Measurements from ENCODE around the gene PIK3C2A.

PIK3C2A gene

DNA sequence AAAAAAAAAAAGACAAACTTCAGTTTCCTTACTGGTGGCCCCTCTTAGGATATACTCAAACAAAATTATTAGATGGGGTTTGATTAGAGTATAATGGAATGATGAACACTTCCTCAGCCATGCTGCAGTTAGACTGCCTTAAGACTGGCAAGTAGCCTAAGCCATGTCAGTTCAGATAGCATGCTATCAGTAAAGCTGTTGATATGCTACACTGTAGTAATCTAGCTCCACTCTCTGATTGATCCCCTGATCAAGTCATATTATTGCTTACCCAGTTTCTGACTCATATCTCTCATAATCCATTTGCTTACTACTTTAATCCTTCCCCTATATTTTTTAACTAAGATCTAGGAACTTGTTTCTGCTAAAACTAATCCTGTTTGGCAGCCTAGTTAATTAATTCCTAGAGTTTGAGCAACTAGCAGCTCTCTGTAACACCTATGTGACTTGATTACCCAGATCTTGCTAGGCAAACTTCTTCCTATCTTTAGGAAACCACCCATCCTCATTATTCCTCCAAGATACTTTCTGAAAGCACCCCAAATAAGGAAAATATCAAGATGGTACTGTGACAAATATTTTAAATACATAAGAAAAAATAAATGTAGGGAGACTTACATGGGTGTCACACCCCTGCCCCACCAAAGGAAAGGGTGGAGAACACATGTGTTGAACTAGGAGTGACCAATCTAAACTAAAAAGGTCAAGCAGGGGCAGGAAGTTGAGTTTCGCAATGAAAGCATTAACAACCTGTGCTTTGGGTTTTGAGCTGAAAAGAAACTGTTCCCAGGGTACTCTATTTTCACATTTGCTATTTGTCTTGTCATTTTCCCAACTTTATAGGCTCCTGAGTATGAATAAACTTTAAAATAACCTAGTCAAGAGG is 43.2 kb downstream of the PIK3C2A start:
- H3K27ac ChIP-seq, result no peak overlapping the region

DNA sequence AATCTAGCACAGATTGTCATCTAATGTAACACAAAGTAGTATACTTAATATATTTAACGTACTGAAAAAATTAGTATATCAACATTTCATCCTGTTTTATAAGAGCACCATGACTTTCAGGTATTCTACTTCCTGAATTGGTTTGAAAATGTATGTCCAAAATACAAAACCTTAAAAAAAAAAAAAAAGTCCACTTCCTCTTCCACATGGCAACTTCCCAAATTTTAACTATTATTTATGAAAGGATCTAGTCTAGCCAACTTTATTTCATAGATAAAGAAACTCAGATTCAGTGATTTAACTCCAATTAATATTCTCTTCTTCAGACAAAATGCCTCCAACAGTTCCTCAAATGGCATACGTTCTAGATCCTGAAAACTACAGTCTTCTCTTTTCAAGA is 44.0 kb downstream of the PIK3C2A start:
- no peak overlapping the region for H3K27ac ChIP-seq
- TF ChIP-seq, protein P1, sequence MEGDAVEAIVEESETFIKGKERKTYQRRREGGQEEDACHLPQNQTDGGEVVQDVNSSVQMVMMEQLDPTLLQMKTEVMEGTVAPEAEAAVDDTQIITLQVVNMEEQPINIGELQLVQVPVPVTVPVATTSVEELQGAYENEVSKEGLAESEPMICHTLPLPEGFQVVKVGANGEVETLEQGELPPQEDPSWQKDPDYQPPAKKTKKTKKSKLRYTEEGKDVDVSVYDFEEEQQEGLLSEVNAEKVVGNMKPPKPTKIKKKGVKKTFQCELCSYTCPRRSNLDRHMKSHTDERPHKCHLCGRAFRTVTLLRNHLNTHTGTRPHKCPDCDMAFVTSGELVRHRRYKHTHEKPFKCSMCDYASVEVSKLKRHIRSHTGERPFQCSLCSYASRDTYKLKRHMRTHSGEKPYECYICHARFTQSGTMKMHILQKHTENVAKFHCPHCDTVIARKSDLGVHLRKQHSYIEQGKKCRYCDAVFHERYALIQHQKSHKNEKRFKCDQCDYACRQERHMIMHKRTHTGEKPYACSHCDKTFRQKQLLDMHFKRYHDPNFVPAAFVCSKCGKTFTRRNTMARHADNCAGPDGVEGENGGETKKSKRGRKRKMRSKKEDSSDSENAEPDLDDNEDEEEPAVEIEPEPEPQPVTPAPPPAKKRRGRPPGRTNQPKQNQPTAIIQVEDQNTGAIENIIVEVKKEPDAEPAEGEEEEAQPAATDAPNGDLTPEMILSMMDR (conservative IDR thresholded peaks at IDR 0.05), result no peak

More for the DNA sequence above, 43.2 kb downstream of the PIK3C2A start:
- TF ChIP-seq, protein P1 (conservative IDR thresholded peaks at IDR 0.05), result no peak

DNA sequence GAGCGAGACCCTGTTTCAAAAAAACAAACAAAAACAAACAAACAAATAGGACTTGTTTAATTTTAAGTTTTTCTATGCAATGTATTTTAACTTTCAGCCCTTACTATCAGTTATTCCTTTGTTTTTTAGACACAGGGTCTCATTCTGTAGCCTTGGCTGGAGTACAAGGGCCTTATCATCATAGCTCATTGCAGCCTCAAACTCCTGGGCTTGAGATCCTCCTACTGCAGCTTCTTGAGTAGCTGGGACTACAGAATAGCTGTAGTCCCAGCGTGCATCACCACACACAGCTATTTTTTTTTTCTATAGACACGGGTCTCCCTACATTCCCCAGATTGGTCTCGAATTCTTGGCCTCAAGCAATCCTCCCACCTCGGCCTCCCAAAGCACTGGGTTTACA is 44.5 kb downstream of the PIK3C2A start:
- TF ChIP-seq, protein P1 (conservative IDR thresholded peaks at IDR 0.05), result no peak
- no peak overlapping the region for H3K27ac ChIP-seq

DNA sequence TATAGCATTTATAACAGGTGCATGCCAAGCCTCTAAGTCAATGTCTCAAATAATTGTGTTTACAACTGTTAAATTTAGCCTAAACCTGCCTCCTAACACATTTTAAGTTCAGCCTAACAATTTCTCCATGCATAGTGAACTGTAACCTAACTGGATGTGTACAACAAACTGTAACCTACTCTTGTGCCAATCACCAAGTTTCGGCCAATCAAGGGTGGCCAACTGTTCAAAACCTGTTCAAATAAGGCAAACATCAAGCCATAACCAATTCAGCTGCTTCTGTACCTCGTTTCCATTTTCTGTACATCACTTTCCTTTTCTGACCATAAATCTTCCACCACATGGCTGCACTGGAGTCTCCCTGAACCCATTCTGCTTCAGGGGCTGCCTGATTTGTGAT is 45.4 kb downstream of the PIK3C2A start:
- TF ChIP-seq, protein P1 (conservative IDR thresholded peaks at IDR 0.05), result no peak

DNA sequence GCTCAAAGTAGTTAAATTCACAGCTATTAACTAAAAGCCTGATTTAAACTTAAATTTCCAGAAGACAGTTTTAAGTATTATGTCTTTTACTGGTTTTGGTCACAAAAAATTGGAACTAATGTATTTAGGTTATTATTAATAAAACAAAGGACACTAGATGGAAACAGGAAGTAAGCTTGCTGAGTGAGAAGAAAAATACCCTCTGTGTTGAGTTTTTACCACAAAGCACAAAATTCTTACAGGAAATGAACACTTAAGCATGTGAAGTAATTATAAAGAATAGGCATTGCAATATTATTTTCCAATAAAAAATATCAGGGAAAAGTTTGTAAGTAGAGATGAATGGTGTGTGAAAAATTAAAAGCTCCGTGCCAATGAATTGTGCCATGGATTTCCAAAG is 46.3 kb downstream of the PIK3C2A start:
- TF ChIP-seq, protein P1 (conservative IDR thresholded peaks at IDR 0.05), result no peak
- H3K27ac ChIP-seq, result no peak overlapping the region

More for the DNA sequence above, 45.4 kb downstream of the PIK3C2A start:
- no peak overlapping the region for H3K27ac ChIP-seq

DNA sequence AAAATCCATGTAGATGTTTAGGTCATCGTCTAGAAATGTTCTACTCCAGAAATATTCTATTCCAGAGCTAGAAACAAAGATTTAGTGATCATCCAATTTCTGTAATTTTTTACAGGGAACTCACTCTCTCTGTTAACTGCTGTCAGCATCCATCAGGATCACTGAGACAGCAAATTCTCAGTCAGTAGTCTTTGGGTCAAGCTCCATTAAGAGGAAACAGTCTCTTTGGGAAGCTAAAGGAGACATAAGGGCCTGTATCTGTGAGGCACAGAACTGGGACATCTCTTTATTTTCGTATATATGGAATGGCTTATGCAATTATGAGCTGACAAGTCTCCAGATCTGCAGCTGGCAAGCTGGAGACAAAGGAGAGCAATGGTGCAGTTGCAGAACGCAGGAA is 48.3 kb downstream of the PIK3C2A start:
- TF ChIP-seq, protein P1 (conservative IDR thresholded peaks at IDR 0.05), result no peak
- no peak overlapping the region for H3K27ac ChIP-seq
